ENCODE measurements around the gene DUS3L.
"Not testable (repeated sequence)": the region's sequence is repeated elsewhere in the genome, so short reads cannot be mapped to it uniquely, and the experiment has no call there.

Gene DUS3L

GRCh38 chr19:5767949-5768348 is 23.0 kb downstream of the DUS3L start:
- DNase-seq: no peak

- DNase-seq: no peak
These were observed 25.7 kb downstream of the DUS3L start for GRCh38 chr19:5765220-5765619.

DNA sequence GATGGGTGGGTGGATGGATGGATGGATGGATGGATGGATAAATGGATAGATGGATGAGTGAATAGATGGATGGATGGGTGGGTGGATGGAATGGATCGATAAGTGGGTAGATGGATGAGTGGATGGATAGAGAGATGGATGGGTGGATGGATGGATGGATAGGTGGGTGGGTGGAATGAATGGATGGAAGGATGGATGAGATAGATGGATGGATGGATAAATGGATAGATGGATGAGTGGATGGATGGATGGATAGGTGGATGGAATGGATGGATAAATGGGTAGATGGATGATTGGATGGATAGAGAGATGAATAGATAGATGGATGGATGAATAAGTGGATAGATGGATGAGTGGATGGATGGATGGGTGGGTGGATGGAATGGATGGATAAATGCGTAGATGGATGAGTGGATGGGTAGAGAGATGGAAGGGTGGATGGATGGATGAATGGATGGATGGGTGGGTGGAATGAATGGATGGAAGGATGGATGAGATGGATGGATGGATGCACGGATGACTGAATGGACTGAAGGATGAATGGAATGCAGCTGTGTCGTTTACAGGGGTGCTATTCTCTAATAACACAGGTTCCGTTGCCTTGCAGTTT is 28.2 kb downstream of the DUS3L start:
- DNase-seq: no peak

- DNase-seq: no peak
These were observed 37.2 kb downstream of the DUS3L start for GRCh38 chr19:5753743-5754142.

DNA sequence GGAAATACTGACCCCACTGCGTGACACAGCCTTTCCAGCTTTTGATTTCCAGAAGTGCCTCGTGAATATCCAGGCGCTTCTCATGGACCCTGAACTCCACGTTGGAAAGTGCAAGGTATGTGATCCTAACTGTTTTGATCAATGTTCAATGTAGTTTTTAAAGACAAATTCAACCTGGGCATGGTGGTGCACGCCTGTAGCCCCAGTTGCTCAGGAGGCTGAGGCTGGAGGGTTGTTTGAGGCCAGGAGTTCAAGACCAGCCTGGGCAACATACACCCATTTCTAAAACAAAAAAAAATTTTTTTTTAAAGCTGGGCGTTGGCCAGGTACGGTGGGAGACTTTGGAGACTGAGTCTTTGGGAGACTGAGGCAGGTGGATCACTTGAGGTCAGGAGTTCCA is 39.3 kb downstream of the DUS3L start:
- no peak for DNase-seq

DNA sequence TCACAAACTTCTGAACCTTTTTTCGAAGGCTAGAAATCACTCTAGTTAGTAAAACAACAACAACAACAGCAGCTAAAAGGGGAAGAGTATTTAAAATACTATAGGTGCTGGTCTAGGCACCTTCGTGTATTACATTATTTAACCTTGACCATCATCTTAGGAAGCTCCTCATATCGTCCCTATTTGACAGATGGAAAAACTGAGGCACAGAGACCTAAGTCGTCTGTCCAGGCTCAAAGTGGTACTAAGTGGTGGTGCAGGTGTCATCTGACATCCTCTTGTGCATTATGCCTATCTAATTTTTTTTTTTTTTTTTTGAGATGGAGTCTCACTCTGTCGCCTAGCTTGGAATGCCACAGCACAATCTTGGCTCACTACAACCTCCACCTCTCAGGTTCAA is 41.5 kb downstream of the DUS3L start:
- no peak for DNase-seq

- DNase-seq: not testable (repeated sequence)
These were observed 42.0 kb downstream of the DUS3L start for GRCh38 chr19:5748920-5749319.

DNA sequence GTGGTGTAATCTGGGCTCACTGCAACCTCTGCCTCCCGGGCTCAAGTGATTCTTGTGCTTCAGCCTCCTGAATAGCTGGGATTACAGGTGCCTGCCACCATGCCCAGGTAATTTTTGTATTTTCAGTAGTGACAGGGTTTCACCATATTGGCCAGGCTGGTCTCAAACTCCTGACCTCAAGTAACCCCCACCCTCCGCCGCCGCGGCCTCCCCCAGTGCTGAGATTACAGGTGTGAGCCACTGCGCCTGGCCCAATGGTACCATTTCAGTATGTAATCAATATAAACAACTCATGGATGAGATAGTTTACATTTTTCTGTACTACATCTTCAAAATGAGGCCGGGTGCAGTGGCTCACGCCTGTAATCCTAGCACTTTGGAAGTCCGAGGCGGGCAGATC is 46.0 kb downstream of the DUS3L start:
- DNase-seq: not testable (repeated sequence)

DNA sequence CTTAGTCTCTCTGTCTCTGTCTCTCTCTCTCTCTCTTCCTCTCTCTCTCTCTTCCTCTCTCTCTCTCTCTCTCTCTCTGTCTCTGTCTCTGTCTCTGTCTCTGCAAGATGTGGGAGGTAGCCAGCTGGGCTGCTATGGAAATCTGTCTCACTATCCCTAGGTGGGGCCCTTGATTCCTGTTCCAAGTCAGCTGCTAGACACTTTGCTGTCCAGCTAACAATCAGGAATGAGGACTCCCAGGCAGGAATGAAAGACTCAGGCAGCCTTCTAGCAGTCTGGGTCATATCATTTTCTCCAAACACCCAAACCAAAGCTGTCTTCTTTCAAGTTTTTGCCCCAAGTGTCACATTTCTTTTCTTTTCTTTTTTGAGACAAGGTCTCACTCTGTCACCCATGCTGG is 47.3 kb downstream of the DUS3L start:
- DNase-seq: no peak

GRCh38 chr19:5742051-5742450 is 48.9 kb downstream of the DUS3L start:
- no peak for DNase-seq

DNA sequence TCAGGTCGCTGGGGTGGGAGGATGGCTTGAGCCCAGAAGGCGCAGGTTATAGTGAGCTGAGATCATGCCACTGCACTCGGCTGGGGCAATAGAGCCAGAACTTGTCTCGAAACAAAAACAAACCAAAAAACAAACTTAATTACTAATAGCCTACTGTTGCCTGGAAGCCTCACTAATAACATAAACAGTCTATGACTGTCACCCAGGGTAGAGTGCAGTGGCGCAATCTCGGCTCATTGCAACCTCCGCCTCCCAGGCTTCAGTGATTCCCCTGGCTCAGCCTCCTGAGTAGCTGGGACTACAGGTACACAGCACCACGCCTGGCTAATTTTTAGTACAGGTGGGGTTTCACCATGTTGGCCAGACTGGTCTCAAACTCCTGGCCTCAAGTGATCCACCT is 52.5 kb downstream of the DUS3L start:
- no peak for DNase-seq
